Loucy (cell line): ENCODE data around the gene JPH4.

Experiments
- EZH2phosphoT487 ChIP-seq: fragments of 200-600 bp; IDR thresholded peaks from 2 replicates; pipeline ENCODE4 v1.6.1; 2018; ENCODE audit warnings: antibody characterized with exemption, mild to moderate bottlenecking, moderate library complexity, borderline replicate concordance
- TF ChIP-seq, protein P1 (sequence below): fragments of 200-600 bp; sonication (generic); conservative IDR thresholded peaks from 2 replicates; pipeline ENCODE4 v1.5.1; 2014; ENCODE audit warnings: mild to moderate bottlenecking, antibody characterized with exemption, low read length

DNA sequence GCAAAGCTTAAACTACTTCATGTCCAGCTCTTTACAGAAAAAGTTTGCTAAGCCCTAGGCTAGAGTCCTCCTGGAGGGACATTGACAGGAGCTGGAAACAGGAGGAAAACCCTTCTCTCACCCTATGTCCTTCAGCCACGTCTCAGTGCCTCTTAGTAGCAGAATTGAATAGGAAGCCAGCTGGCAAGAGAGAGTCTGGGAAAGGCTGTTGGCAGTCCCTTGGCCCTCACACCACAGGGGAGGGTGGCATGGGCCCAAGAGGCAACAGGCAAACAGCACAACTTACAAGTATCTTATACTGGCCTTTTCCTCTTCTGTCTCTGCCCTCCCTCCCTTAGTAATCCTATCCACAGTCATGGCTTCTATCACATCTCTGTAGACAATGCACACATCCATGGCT is 29.9 kb upstream of the JPH4 start:
- TF ChIP-seq, protein P1, sequence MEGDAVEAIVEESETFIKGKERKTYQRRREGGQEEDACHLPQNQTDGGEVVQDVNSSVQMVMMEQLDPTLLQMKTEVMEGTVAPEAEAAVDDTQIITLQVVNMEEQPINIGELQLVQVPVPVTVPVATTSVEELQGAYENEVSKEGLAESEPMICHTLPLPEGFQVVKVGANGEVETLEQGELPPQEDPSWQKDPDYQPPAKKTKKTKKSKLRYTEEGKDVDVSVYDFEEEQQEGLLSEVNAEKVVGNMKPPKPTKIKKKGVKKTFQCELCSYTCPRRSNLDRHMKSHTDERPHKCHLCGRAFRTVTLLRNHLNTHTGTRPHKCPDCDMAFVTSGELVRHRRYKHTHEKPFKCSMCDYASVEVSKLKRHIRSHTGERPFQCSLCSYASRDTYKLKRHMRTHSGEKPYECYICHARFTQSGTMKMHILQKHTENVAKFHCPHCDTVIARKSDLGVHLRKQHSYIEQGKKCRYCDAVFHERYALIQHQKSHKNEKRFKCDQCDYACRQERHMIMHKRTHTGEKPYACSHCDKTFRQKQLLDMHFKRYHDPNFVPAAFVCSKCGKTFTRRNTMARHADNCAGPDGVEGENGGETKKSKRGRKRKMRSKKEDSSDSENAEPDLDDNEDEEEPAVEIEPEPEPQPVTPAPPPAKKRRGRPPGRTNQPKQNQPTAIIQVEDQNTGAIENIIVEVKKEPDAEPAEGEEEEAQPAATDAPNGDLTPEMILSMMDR, result no peak
- no peak for TF ChIP-seq EZH2phosphoT487
